GM23338 (cell line): Measurements from ENCODE around the gene NDE1. TPM values are rescaled to one million over a fixed set of nuclear protein-coding genes. Genes with fewer than 3 reads are reported as not detected.
A peak's percentile ranks its signal among the peaks of the same experiment; 100 is the strongest.

Experiments
- ATAC-seq: fragments of 200-7000 bp; cut with Tn5 transposase; 3 replicates; pipeline ENCODE4 v1.9.1; 2020
- DNase-seq: peaks from one replicate; pipeline ENCODE4 v3.0.0-alpha.2; 2015; ENCODE audit warnings: low spot score
- H2AFZ ChIP-seq: fragments of 200-600 bp; sonication (generic); 2 replicates; pipeline ENCODE4 v1.8.0; 2016; ENCODE audit warnings: antibody characterized with exemption, mild to moderate bottlenecking, moderate library complexity
- H3F3A ChIP-seq: fragments of 200-600 bp; sonication (generic); replicated peaks from 2 replicates; pipeline ENCODE4 v1.8.0; 2017; ENCODE audit warnings: antibody characterized with exemption, mixed run types, low read depth
- H3K27ac ChIP-seq: fragments of 200-600 bp; sonication (generic); 2 replicates; pipeline ENCODE4 v1.6.1; 2016; ENCODE audit warnings: low read depth
- H3K27me3 ChIP-seq: fragments of 200-600 bp; sonication (generic); 2 replicates; pipeline ENCODE4 v1.8.0; 2016; ENCODE audit warnings: mild to moderate bottlenecking, mixed run types, moderate library complexity; ENCODE audit not compliant: insufficient read depth
- H3K36me3 ChIP-seq: fragments of 200-600 bp; sonication (generic); 2 replicates; pipeline ENCODE4 v1.8.0; 2016; ENCODE audit warnings: mild to moderate bottlenecking; ENCODE audit not compliant: insufficient read depth
- H3K4me1 ChIP-seq: fragments of 200-600 bp; sonication (generic); 2 replicates; pipeline ENCODE4 v1.8.0; 2016; ENCODE audit warnings: mild to moderate bottlenecking, moderate library complexity; ENCODE audit not compliant: insufficient read depth
- H3K4me2 ChIP-seq: fragments of 200-600 bp; sonication (generic); 2 replicates; pipeline ENCODE4 v1.7.1; 2017; ENCODE audit warnings: mixed run types
- H3K4me3 ChIP-seq: fragments of 200-600 bp; sonication (generic); 2 replicates; pipeline ENCODE4 v1.6.1; 2016; ENCODE audit warnings: mixed run types
- H3K79me2 ChIP-seq: fragments of 200-600 bp; sonication (generic); replicated peaks from 2 replicates; pipeline ENCODE4 v1.8.0; 2017; ENCODE audit warnings: mild to moderate bottlenecking; ENCODE audit not compliant: insufficient read depth
- H3K9me2 ChIP-seq: fragments of 200-600 bp; sonication (generic); 2 replicates; pipeline ENCODE4 v1.8.0; 2017; ENCODE audit not compliant: insufficient read depth
- H4K20me1 ChIP-seq: fragments of 200-600 bp; sonication (generic); replicated peaks from 2 replicates; pipeline ENCODE4 v1.8.0; 2017; ENCODE audit warnings: mild to moderate bottlenecking; ENCODE audit not compliant: insufficient read depth
- H3K27ac Mint-ChIP-seq: 2 replicates; pipeline ENCODE4 v1.8.0; 2020; ENCODE audit warnings: inconsistent platforms, mild to moderate bottlenecking, moderate library complexity, mixed read lengths
- H3K27me3 Mint-ChIP-seq: 3 replicates; pipeline ENCODE4 v1.8.0; 2022; ENCODE audit warnings: low read depth, mild to moderate bottlenecking, moderate library complexity, mixed read lengths, inconsistent platforms; ENCODE audit not compliant: insufficient read depth, poor library complexity
- H3K36me3 Mint-ChIP-seq: 3 replicates; pipeline ENCODE4 v1.8.0; 2021; ENCODE audit warnings: low read depth, mild to moderate bottlenecking, inconsistent platforms, moderate library complexity, mixed read lengths
- H3K4me1 Mint-ChIP-seq: 3 replicates; pipeline ENCODE4 v1.8.0; 2020; ENCODE audit warnings: mild to moderate bottlenecking, inconsistent platforms, mixed read lengths
- H3K4me3 Mint-ChIP-seq: 3 replicates; pipeline ENCODE4 v1.8.0; 2021; ENCODE audit warnings: moderate library complexity, mild to moderate bottlenecking, inconsistent platforms, mixed read lengths
- H3K9me3 Mint-ChIP-seq: 3 replicates; pipeline ENCODE4 v1.8.0; 2020; ENCODE audit warnings: moderate library complexity, mild to moderate bottlenecking, inconsistent platforms, mixed read lengths
- EZH2 ChIP-seq: fragments of 200-600 bp; sonication (generic); IDR thresholded peaks from one replicate; pipeline ENCODE4 v1.8.0; 2017; ENCODE audit warnings: antibody characterized with exemption, mild to moderate bottlenecking, low read depth; ENCODE audit not compliant: unreplicated experiment
- EZH2phosphoT487 ChIP-seq: fragments of 200-600 bp; sonication (generic); IDR thresholded peaks from one replicate; pipeline ENCODE4 v1.8.1; 2018; ENCODE audit warnings: antibody characterized with exemption; ENCODE audit not compliant: unreplicated experiment
- JUNB ChIP-seq: IDR thresholded peaks from one replicate; pipeline ENCODE4 v1.6.1; 2016; ENCODE audit warnings: antibody characterized with exemption; ENCODE audit not compliant: unreplicated experiment
- NANOG ChIP-seq: IDR thresholded peaks from 2 replicates; pipeline ENCODE4 v1.6.1; 2016; ENCODE audit warnings: antibody characterized with exemption, borderline replicate concordance
- POLR2AphosphoS5 ChIP-seq: IDR thresholded peaks from 2 replicates; pipeline ENCODE4 v1.6.1; 2016; ENCODE audit warnings: antibody characterized with exemption, low read depth
- STAT1 ChIP-seq: IDR thresholded peaks from one replicate; pipeline ENCODE4 v1.6.1; 2016; ENCODE audit warnings: antibody characterized with exemption; ENCODE audit not compliant: unreplicated experiment
- ZNF331 ChIP-seq: fragments of 250-450 bp; sonication (Bioruptor Pico); IDR thresholded peaks from 2 replicates; pipeline ENCODE4 v1.5.0; 2020; ENCODE audit warnings: low read depth, mild to moderate bottlenecking, moderate library complexity
- polyA plus RNA-seq: library from polyadenylated mRNA; unstranded; fragments of >200 nt; fragmentation: Nextera tagmentation; extraction: Ambion mirVana; gene quantifications from 2 replicates; pipeline ENCODE4 v1.2.1, GENCODE V29; 2016
- total RNA-seq: library from RNA; depleted of rRNA; stranded (reverse); fragments of >200 nt; shearing (Covaris generic); gene quantifications from 2 replicates; pipeline ENCODE4 v1.2.3, GENCODE V29; 2014
- TF ChIP-seq, protein P1 (sequence below): IDR thresholded peaks from 2 replicates; pipeline ENCODE4 v1.6.1; 2016; ENCODE audit warnings: antibody characterized with exemption
- TF ChIP-seq, protein P2 (sequence below), 2 experiments: fragments of 200-600 bp in 1 of 2; sonication (generic) in 1 of 2; conservative IDR thresholded peaks; 2 replicates each; pipeline versions ENCODE4 v1.5.1 to v1.6.1; 2016 to 2017; ENCODE audit warnings: antibody characterized with exemption in 2 of 2, low read depth in 2 of 2, mild to moderate bottlenecking in 2 of 2, moderate library complexity in 1 of 2
- TF ChIP-seq, protein P3 (sequence below): fragments of 250-450 bp; sonication (Bioruptor Pico); IDR thresholded peaks from 2 replicates; pipeline ENCODE4 v1.5.0; 2020; ENCODE audit warnings: mild to moderate bottlenecking, moderate library complexity

NDE1 gene
- total and polyA plus RNA-seq, 2 experiments from 2014 or later = 13.0 to 22.9 TPM

DNA sequence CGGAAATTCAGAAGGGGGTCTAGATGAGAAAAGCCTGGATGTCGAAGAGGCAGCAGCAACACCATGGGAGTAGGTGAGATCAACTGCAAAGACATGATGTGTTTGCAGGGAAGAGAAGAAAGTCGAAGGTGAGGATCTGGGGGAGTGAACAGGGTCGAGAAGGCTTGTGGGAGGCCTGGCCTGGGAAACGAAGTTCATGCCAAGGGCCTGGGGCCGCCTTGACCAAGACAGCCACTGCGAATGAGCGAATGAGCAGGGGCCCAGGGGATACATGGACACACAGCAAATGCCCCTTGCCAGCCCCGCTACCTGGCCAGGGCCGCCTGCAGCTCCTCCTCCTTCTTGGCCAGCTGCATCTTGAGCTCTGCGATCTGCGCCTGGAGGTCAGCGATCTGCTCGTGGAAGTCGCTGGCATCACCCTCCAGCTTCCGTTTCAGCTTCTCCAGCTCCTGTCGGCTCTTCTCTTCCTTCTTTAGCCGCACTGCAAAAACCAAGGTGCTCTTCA lies 87.1 kb downstream of the NDE1 start:
- Histone ChIP-seq H3K4me3 (no peak overlapping the region), H3F3A (no peaks in the 10 kb centered on the region), H3K27ac (no peak overlapping the region), H4K20me1 (no peaks in the 10 kb centered on the region), H3K4me2 (no peak overlapping the region), H3K4me1 (no peaks in the 10 kb centered on the region), H3K9me2 (no peaks in the 10 kb centered on the region), H3K79me2 (no peaks in the 10 kb centered on the region), H2AFZ (no peak overlapping the region), H3K36me3 (no peaks in the 10 kb centered on the region), H3K27me3 (no peaks in the 10 kb centered on the region)
- no peak overlapping the region for H3K27ac Mint-ChIP-seq
- no peaks in the 10 kb centered on the region; the same call in 2 of the 3 replicates for H3K9me3 Mint-ChIP-seq
- no peak for DNase-seq
- H3K36me3 Mint-ChIP-seq = no peaks in the 10 kb centered on the region
- H3K27me3 Mint-ChIP-seq = peaks cover 5% of the 10 kb centered on the region
- TF ChIP-seq EZH2phosphoT487 (no peak), NANOG (no peak)
- TF ChIP-seq, protein P1, sequence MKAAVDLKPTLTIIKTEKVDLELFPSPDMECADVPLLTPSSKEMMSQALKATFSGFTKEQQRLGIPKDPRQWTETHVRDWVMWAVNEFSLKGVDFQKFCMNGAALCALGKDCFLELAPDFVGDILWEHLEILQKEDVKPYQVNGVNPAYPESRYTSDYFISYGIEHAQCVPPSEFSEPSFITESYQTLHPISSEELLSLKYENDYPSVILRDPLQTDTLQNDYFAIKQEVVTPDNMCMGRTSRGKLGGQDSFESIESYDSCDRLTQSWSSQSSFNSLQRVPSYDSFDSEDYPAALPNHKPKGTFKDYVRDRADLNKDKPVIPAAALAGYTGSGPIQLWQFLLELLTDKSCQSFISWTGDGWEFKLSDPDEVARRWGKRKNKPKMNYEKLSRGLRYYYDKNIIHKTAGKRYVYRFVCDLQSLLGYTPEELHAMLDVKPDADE = no peak
- H3K4me1 Mint-ChIP-seq = peaks cover 5% of the 10 kb centered on the region
- no peak overlapping the region for H3K4me3 Mint-ChIP-seq
- ATAC-seq = no peak

DNA sequence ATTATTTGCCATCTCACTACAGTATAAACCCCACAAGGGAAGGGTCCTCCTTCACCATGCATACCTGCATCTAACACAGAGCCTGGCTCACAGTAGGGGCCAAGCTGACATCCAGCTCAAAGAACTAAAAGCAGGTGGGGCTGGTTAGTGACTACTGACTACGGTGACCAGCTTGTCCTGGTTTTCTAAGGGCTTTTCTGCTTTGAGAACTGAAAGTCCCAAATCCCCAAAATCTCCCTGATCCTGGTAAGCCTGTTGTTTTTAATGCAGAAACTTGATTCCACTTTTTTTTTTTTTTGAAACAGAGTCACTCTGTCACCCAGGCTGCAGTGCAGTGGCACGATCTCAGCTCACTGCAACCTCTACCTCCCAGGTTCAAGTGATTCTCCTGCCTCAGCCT lies 89.4 kb downstream of the NDE1 start:
- Mint-ChIP-seq H3K4me1 (peaks cover 5% of the 10 kb centered on the region), H3K27me3 (peaks cover 5% of the 10 kb centered on the region), H3K4me3 (no peak overlapping the region), H3K27ac (no peak overlapping the region), H3K9me3 (no peaks in the 10 kb centered on the region; the same call in 2 of the 3 replicates), H3K36me3 (no peaks in the 10 kb centered on the region)
- DNase-seq (no peak), ATAC-seq (peak; percentile 39; the same call in 2 of the 3 replicates)
- Histone ChIP-seq H4K20me1 (no peaks in the 10 kb centered on the region), H3K27me3 (no peaks in the 10 kb centered on the region), H3K4me3 (no peak overlapping the region), H3K9me2 (no peaks in the 10 kb centered on the region), H3K4me2 (no peak overlapping the region), H3F3A (no peaks in the 10 kb centered on the region), H2AFZ (no peak overlapping the region; the same call in 1 of the 2 replicates), H3K27ac (no peak overlapping the region), H3K79me2 (no peaks in the 10 kb centered on the region), H3K4me1 (no peaks in the 10 kb centered on the region), H3K36me3 (no peaks in the 10 kb centered on the region)
- TF ChIP-seq EZH2phosphoT487 (no peak), ZNF331 (CRISPR knock-in tag) (no peak), STAT1 (no peak), POLR2AphosphoS5 (no peak), NANOG (no peak), JUNB (no peak), EZH2 (no peak)
- TF ChIP-seq, protein P2, sequence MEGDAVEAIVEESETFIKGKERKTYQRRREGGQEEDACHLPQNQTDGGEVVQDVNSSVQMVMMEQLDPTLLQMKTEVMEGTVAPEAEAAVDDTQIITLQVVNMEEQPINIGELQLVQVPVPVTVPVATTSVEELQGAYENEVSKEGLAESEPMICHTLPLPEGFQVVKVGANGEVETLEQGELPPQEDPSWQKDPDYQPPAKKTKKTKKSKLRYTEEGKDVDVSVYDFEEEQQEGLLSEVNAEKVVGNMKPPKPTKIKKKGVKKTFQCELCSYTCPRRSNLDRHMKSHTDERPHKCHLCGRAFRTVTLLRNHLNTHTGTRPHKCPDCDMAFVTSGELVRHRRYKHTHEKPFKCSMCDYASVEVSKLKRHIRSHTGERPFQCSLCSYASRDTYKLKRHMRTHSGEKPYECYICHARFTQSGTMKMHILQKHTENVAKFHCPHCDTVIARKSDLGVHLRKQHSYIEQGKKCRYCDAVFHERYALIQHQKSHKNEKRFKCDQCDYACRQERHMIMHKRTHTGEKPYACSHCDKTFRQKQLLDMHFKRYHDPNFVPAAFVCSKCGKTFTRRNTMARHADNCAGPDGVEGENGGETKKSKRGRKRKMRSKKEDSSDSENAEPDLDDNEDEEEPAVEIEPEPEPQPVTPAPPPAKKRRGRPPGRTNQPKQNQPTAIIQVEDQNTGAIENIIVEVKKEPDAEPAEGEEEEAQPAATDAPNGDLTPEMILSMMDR (conservative IDR thresholded peaks at IDR 0.05; ENCODE audit: low read depth in 2 of 2) = no peak
- TF ChIP-seq, protein P3, sequence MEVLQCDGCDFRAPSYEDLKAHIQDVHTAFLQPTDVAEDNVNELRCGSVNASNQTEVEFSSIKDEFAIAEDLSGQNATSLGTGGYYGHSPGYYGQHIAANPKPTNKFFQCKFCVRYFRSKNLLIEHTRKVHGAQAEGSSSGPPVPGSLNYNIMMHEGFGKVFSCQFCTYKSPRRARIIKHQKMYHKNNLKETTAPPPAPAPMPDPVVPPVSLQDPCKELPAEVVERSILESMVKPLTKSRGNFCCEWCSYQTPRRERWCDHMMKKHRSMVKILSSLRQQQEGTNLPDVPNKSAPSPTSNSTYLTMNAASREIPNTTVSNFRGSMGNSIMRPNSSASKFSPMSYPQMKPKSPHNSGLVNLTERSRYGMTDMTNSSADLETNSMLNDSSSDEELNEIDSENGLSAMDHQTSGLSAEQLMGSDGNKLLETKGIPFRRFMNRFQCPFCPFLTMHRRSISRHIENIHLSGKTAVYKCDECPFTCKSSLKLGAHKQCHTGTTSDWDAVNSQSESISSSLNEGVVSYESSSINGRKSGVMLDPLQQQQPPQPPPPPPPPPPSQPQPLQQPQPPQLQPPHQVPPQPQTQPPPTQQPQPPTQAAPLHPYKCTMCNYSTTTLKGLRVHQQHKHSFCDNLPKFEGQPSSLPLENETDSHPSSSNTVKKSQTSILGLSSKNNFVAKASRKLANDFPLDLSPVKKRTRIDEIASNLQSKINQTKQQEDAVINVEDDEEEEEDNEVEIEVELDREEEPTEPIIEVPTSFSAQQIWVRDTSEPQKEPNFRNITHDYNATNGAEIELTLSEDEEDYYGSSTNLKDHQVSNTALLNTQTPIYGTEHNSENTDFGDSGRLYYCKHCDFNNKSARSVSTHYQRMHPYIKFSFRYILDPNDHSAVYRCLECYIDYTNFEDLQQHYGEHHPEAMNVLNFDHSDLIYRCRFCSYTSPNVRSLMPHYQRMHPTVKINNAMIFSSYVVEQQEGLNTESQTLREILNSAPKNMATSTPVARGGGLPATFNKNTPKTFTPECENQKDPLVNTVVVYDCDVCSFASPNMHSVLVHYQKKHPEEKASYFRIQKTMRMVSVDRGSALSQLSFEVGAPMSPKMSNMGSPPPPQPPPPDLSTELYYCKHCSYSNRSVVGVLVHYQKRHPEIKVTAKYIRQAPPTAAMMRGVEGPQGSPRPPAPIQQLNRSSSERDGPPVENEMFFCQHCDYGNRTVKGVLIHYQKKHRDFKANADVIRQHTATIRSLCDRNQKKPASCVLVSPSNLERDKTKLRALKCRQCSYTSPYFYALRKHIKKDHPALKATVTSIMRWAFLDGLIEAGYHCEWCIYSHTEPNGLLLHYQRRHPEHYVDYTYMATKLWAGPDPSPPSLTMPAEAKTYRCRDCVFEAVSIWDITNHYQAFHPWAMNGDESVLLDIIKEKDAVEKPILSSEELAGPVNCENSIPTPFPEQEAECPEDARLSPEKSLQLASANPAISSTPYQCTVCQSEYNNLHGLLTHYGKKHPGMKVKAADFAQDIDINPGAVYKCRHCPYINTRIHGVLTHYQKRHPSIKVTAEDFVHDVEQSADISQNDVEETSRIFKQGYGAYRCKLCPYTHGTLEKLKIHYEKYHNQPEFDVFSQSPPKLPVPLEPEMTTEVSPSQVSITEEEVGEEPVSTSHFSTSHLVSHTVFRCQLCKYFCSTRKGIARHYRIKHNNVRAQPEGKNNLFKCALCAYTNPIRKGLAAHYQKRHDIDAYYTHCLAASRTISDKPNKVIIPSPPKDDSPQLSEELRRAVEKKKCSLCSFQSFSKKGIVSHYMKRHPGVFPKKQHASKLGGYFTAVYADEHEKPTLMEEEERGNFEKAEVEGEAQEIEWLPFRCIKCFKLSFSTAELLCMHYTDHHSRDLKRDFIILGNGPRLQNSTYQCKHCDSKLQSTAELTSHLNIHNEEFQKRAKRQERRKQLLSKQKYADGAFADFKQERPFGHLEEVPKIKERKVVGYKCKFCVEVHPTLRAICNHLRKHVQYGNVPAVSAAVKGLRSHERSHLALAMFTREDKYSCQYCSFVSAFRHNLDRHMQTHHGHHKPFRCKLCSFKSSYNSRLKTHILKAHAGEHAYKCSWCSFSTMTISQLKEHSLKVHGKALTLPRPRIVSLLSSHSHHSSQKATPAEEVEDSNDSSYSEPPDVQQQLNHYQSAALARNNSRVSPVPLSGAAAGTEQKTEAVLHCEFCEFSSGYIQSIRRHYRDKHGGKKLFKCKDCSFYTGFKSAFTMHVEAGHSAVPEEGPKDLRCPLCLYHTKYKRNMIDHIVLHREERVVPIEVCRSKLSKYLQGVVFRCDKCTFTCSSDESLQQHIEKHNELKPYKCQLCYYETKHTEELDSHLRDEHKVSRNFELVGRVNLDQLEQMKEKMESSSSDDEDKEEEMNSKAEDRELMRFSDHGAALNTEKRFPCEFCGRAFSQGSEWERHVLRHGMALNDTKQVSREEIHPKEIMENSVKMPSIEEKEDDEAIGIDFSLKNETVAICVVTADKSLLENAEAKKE (CRISPR knock-in tag) = no peak
